ENCODE data around the gene SENP1.

Gene SENP1

GRCh38 chr12:48028541-48029431 lies 77.1 kb downstream of the SENP1 start:
- no peak overlapping the region for H3K4me3 ChIP-seq (replicated peaks; ENCODE audit: low read depth, low read length)
- TF ChIP-seq CTCF (IDR thresholded peaks at IDR 0.05; ENCODE audit: low read depth, low read length, missing control alignments) = no peak
- DNase-seq (ENCODE audit: extremely low read depth, low read depth) = no peak

DNA sequence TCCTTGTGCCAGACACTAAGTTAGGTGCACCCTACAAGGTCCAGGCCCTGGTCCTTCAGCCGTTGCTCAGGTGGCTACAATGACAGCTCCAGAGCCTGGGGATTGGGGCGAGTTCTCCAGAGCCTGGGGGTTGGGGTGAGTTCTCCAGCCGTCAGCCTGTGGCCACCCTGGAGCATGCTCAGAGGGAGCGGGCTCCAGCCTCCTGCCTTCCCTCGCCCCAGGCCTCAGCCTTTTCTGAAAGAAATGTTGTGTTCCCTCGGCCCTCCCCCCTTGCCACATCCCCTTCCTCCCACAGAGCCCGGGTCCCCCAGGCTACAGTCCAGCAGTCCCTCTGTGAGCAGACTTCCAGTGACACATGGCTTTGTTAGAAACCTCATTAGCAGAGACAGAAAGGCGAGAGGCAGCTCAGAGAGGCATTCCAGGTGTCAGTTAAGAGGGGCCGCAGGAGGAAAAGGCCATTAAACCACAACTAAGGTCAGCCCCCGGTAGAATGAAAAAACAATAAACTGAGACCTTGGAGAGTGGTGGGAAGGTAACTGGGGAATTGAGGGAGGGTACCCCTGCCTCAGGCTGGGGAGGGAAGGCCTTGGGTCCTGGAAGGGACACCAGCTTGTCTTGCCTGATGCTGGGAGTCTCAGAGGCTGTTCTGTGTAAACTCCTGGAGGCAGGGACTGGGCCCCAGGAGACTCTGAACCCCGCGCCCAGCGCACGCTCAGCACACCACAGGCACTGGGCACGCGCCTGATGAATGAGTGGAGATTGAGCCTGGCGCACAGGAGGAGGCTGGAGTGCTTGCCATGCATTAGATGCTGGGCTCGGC lies 78.5 kb downstream of the SENP1 start:
- TF ChIP-seq CTCF (IDR thresholded peaks at IDR 0.05; ENCODE audit: low read depth, low read length, missing control alignments) = no peak
- H3K4me3 ChIP-seq (replicated peaks; ENCODE audit: low read depth, low read length) = no peak overlapping the region
- DNase-seq (ENCODE audit: extremely low read depth, low read depth) = no peak

- no peak overlapping the region for H3K4me3 ChIP-seq (replicated peaks; ENCODE audit: low read depth, low read length)
- no peak for DNase-seq (ENCODE audit: extremely low read depth, low read depth)
- TF ChIP-seq CTCF (IDR thresholded peaks at IDR 0.05; ENCODE audit: low read depth, low read length, missing control alignments) = no peak
Observed at GRCh38 chr12:48026060-48026827, 79.6 kb downstream of the SENP1 start.

DNA sequence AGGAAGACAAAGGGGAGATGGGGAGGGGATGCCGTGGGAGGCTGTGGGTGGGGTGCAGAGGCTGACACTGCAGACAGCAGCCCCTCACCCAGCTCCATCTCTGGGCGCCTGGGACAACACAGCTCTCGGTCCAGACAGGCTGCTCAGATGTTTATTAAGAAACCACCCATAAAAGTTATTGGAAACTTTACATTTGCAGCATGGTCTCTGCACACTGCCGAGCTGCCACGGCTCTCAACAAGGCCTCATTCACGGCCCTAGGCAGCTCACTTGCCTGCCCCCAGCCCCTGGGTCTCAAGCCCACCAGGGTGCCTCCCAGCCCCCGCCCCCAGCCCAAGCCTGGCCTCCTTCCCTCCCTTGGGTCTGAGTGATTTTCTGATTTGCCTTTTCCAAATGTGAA lies 80.6 kb downstream of the SENP1 start:
- H3K4me3 ChIP-seq (replicated peaks; ENCODE audit: low read depth, low read length) = no peak overlapping the region
- no peak for DNase-seq (ENCODE audit: extremely low read depth, low read depth)
- TF ChIP-seq CTCF (IDR thresholded peaks at IDR 0.05; ENCODE audit: low read depth, low read length, missing control alignments) = no peak

DNA sequence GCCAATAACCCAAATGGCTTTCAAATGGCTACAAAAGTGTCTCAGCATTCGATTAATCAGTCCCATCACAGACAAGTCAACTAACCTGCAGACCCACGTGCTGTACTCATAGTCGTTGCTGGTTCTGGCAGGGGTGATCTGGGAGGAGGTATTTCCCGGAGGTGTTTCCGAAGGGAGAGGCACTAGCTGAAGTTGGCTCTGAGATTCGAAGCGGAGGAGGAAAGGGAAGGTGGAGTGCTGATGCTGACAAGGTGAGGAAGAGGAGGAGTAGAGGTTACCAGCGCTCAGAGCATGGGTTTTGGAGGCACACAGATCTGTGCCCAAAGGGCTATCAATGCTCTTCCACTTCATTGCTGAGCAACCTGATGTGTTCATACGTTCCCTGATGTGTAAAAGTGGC lies 81.1 kb downstream of the SENP1 start:
- DNase-seq (ENCODE audit: extremely low read depth, low read depth) = no peak
- no peak for TF ChIP-seq CTCF (IDR thresholded peaks at IDR 0.05; ENCODE audit: low read depth, low read length, missing control alignments)
- H3K4me3 ChIP-seq (replicated peaks; ENCODE audit: low read depth, low read length) = no peak overlapping the region

- no peak for DNase-seq (ENCODE audit: extremely low read depth, low read depth)
- no peak for TF ChIP-seq CTCF (IDR thresholded peaks at IDR 0.05; ENCODE audit: low read depth, low read length, missing control alignments)
- no peak overlapping the region for H3K4me3 ChIP-seq (replicated peaks; ENCODE audit: low read depth, low read length)
Observed at GRCh38 chr12:48023386-48023785, 82.5 kb downstream of the SENP1 start.

All from HFF-Myc (cell line).